Naive thymus-derived CD4-positive, alpha-beta T cell (primary cell): ENCODE results near the gene ABI3. TPM values are rescaled to one million over a fixed set of nuclear protein-coding genes. Genes with fewer than 3 reads are reported as not detected.
A peak's percentile ranks its signal among the peaks of the same experiment; 100 is the strongest.

Source experiments
- ATAC-seq: fragments of 150-1000 bp; cut with Tn5 transposase; 2 replicates; pipeline ENCODE4 v1.10.0; 2021; ENCODE audit warnings: mild to moderate bottlenecking, moderate library complexity
- CTCF ChIA-PET: fragments of 350-600 bp; sonication (Branson Sonifier 250); formaldehyde crosslinking; loops from one replicate; lab custom pipeline; 2021; ENCODE audit warnings: antibody characterized with exemption; lab: Charles Lee
- POLR2A ChIA-PET: fragments of 350-600 bp; sonication (Branson Sonifier 250); formaldehyde crosslinking; loops from one replicate; lab custom pipeline; 2021; ENCODE audit warnings: antibody characterized with exemption, inconsistent platforms; lab: Charles Lee
- DNase-seq, 9 donors: peaks; one replicate each; pipeline versions ENCODE4 v3.0.0 to v3.0.0-alpha.2; 2020 to 2022; ENCODE audit warnings: mixed read lengths in 1 of 9
- H3K27ac ChIP-seq: one replicate; pipeline ENCODE4 v1.7.0; 2013; ENCODE audit warnings: mild to moderate bottlenecking, low read depth, low read length, moderate library complexity
- H3K27me3 ChIP-seq, 2 donors: one replicate each; pipeline ENCODE4 v1.7.0; 2013; ENCODE audit warnings: low read length in 2 of 2, mild to moderate bottlenecking in 2 of 2, moderate library complexity in 2 of 2; ENCODE audit not compliant: control insufficient read depth in 2 of 2, insufficient read depth in 2 of 2
- H3K36me3 ChIP-seq, 3 experiments: 1 replicate in 2 of 3; 2 replicates in 1 of 3; pipeline ENCODE4 v1.7.0; 2013; ENCODE audit warnings: low read length in 3 of 3, mild to moderate bottlenecking in 3 of 3, moderate library complexity in 1 of 3; ENCODE audit not compliant: insufficient read depth in 3 of 3, control insufficient read depth in 2 of 3
- H3K4me1 ChIP-seq, 2 donors: one replicate each; pipeline ENCODE4 v1.7.0; 2013; ENCODE audit warnings: low read length in 2 of 2, mild to moderate bottlenecking in 2 of 2, moderate library complexity in 1 of 2; ENCODE audit not compliant: control insufficient read depth in 2 of 2, insufficient read depth in 2 of 2
- H3K4me3 ChIP-seq: 2 replicates; pipeline ENCODE4 v1.7.0; 2013; ENCODE audit warnings: mild to moderate bottlenecking, low read length
- H3K9me3 ChIP-seq, 3 experiments: 1 replicate in 2 of 3; 2 replicates in 1 of 3; pipeline ENCODE4 v1.7.0; 2013; ENCODE audit warnings: low read length in 3 of 3; ENCODE audit not compliant: control insufficient read depth in 2 of 3
- H3K27ac Mint-ChIP-seq, 9 donors: one replicate each; pipeline ENCODE4 v1.8.0; 2020 to 2022; ENCODE audit warnings: mixed read lengths in 9 of 9, mild to moderate bottlenecking in 8 of 9, moderate library complexity in 5 of 9, inconsistent platforms in 2 of 9
- H3K27me3 Mint-ChIP-seq, 5 donors: one replicate each; pipeline ENCODE4 v1.8.0; 2021 to 2022; ENCODE audit warnings: mixed read lengths in 5 of 5, mild to moderate bottlenecking in 1 of 5
- H3K36me3 Mint-ChIP-seq, 5 donors: one replicate each; pipeline ENCODE4 v1.8.0; 2020 to 2022; ENCODE audit warnings: mixed read lengths in 5 of 5, mild to moderate bottlenecking in 3 of 5, inconsistent platforms in 1 of 5
- H3K4me1 Mint-ChIP-seq, 7 donors: one replicate each; pipeline ENCODE4 v1.8.0; 2020 to 2022; ENCODE audit warnings: mixed read lengths in 7 of 7, mild to moderate bottlenecking in 3 of 7, inconsistent platforms in 1 of 7
- H3K4me3 Mint-ChIP-seq, 10 donors: one replicate each; pipeline ENCODE4 v1.8.0; 2020 to 2022; ENCODE audit warnings: mild to moderate bottlenecking in 10 of 10, mixed read lengths in 10 of 10, moderate library complexity in 6 of 10, inconsistent platforms in 2 of 10
- H3K9me3 Mint-ChIP-seq, 11 donors: one replicate each; pipeline ENCODE4 v1.8.0; 2020 to 2022; ENCODE audit warnings: mixed read lengths in 11 of 11, mild to moderate bottlenecking in 4 of 11, inconsistent platforms in 1 of 11, moderate library complexity in 1 of 11
- intact Hi-C, 2 donors: fragments of 100-400 bp; cut with micrococcal nuclease; formaldehyde crosslinking; loops; one replicate each; pipeline ENCODE4 v1.15.1; 2023
- polyA plus RNA-seq, 2 donors: library from polyadenylated mRNA; unstranded; fragments of 300-500 nt; fragmentation: Illumina TruSeq; gene quantifications; one replicate each; pipeline ENCODE4 v1.2.3, GENCODE V29; 2021
- total RNA-seq, 6 experiments: library from RNA in 5 of 6; stranded (reverse) in 5 of 6; gene quantifications; 1 replicate in 5 of 6; 2 replicates in 1 of 6; pipeline ENCODE4 v1.2.3 and lab custom pipeline; 2021 to 2026

The ABI3 gene
- total and polyA plus RNA-seq, 7 experiments from 2014 or later: 8.2 to 57.8 (median 15.0) TPM

DNA sequence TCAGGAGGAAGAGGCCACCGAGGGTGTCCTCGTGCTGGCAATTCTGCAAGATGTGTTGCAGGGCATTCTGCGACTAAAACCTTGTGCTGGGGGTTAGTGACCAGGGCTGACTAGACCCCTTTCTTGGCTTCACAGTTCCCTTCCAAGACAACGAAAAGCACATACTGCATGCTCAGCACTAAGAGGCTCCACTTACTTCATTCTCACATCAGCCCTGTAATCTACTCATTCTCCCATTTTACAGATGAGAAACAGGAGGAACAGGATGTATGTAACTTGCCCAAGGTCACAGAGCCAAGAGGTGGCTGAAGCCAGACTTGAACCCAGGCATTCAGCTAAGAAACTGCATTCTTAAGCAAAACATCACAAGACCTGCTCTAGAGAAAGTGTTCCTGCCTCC, 25.4 kb downstream of the ABI3 start:
- intact Hi-C loops: no loop called here
- DNase-seq: no peak
- H3K27me3 Mint-ChIP-seq: peaks cover 0 to 33% (median 4%) of the 10 kb centered on the region in 5 donors

DNA sequence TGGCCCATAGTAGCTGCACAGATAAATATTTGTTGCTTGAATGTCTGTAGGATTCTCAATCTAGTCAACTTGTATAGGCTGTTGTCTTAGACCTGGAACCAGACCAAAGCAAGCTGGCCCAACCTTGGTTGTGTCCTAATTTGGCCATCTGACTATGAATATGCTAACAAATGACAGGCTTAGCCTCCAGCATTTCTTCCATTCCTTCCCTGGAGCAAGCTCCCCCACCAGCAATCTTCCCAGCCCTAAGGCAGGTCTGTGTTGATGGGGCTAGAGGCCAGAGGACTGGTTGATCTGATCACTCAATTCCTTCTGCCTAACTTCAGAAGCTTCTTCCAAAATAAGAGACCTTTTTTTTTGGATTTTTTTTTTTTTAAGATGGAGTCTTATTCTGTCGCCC, 29.5 kb downstream of the ABI3 start:
- no peaks in the 10 kb centered on the region for H3K36me3 ChIP-seq
- intact Hi-C loops: no loop called here
- Mint-ChIP-seq H3K4me1 (peaks cover 0 to 5% (median 0%) of the 10 kb centered on the region in 7 donors), H3K36me3 (no peaks in the 10 kb centered on the region), H3K27me3 (peaks cover 0 to 12% (median 0%) of the 10 kb centered on the region in 5 donors), H3K4me3 (no peak overlapping the region), H3K27ac (peak overlapping the region in 1 of 9 donors; percentile 1), H3K9me3 (no peaks in the 10 kb centered on the region)
- H3K27ac ChIP-seq: no peak overlapping the region
- DNase-seq (no peak), ATAC-seq (no peak)
- no peaks in the 10 kb centered on the region for H3K4me1 ChIP-seq
- POLR2A ChIA-PET: interaction anchor here (0.7 to 1.2 kb wide), 2 partner anchors 10 to 19 kb away, joined by 3 to 4 read pairs; no protein-coding TSS in a partner anchor
- no peaks in the 10 kb centered on the region for H3K9me3 ChIP-seq
- no peaks in the 10 kb centered on the region for H3K27me3 ChIP-seq
- CTCF ChIA-PET: no interaction called here
- no peak overlapping the region for H3K4me3 ChIP-seq

More for the DNA sequence above, 25.4 kb downstream of the ABI3 start:
- H3K27ac Mint-ChIP-seq: no peak overlapping the region
- Histone ChIP-seq H3K27ac (no peak overlapping the region), H3K27me3 (no peaks in the 10 kb centered on the region), H3K36me3 (no peaks in the 10 kb centered on the region), H3K4me1 (peaks cover 4% of the 10 kb centered on the region in 2 donors), H3K9me3 (no peaks in the 10 kb centered on the region), H3K4me3 (no peak overlapping the region)
- H3K4me3 Mint-ChIP-seq: no peak overlapping the region
- no peak for ATAC-seq
- CTCF ChIA-PET: no interaction called here
- H3K36me3 Mint-ChIP-seq: no peaks in the 10 kb centered on the region
- POLR2A ChIA-PET: no interaction called here
- H3K9me3 Mint-ChIP-seq: no peaks in the 10 kb centered on the region
- peaks cover 0 to 9% (median 5%) of the 10 kb centered on the region in 7 donors for H3K4me1 Mint-ChIP-seq

DNA sequence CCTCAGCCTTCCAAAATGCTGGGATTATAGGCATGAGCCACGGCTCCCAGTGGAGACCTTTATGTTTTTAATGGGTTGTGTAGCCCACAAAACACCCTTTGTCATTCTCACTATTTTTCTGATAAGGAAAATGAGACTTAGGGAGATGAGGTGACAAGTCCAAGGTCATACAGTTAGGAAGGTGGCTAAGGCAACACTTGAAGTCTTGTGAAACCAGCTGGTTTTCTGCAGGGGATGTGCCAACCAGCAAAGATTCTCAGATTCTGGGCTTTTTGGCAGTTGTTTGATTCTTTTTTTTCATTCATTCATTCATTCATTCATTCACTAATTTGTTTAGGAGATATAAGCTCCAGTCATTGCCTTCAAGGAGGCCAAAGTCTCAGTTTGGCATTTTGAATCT, 30.1 kb downstream of the ABI3 start:
- peaks cover 0 to 12% (median 0%) of the 10 kb centered on the region in 5 donors for H3K27me3 Mint-ChIP-seq
- Histone ChIP-seq H3K9me3 (no peaks in the 10 kb centered on the region), H3K4me3 (no peak overlapping the region), H3K36me3 (no peaks in the 10 kb centered on the region), H3K4me1 (no peaks in the 10 kb centered on the region), H3K27ac (no peak overlapping the region), H3K27me3 (no peaks in the 10 kb centered on the region)
- H3K4me3 Mint-ChIP-seq: no peak overlapping the region
- H3K4me1 Mint-ChIP-seq: peaks cover 0 to 3% (median 0%) of the 10 kb centered on the region in 7 donors
- H3K36me3 Mint-ChIP-seq: no peaks in the 10 kb centered on the region
- ATAC-seq (no peak), DNase-seq (no peak)
- H3K27ac Mint-ChIP-seq: no peak overlapping the region
- no peaks in the 10 kb centered on the region for H3K9me3 Mint-ChIP-seq
- CTCF ChIA-PET: no interaction called here
- POLR2A ChIA-PET: interaction anchor here (1.2 kb wide), 1 partner anchor 11 kb away, joined by 3 read pairs; no protein-coding TSS in a partner anchor
- intact Hi-C loops: no loop called here

DNA sequence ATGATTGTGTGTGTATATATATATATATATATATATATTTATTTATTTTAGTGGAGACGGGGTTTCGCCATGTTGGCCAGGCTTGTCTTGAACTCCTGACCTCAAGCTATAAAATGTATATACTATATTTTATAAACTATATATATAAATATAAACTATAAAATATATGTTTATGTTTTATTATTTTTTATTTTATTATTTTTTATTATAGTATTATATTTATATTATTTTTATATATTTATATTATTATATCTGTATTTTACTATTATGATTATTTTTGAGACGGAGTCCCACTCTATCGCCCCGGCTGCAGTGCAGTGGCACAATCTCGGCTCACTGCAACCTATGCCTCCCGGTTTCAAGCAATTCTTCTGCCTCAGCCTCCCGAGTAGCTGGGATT, 30.5 kb downstream of the ABI3 start:
- H3K9me3 ChIP-seq: no peaks in the 10 kb centered on the region
- no peak overlapping the region for H3K4me3 Mint-ChIP-seq
- CTCF ChIA-PET: no interaction called here
- no peaks in the 10 kb centered on the region for H3K36me3 Mint-ChIP-seq
- no peaks in the 10 kb centered on the region for H3K4me1 ChIP-seq
- no peaks in the 10 kb centered on the region for H3K36me3 ChIP-seq
- H3K27me3 Mint-ChIP-seq: peaks cover 0 to 11% (median 0%) of the 10 kb centered on the region in 5 donors
- H3K27ac ChIP-seq: no peak overlapping the region
- H3K27me3 ChIP-seq: no peaks in the 10 kb centered on the region
- H3K9me3 Mint-ChIP-seq: no peaks in the 10 kb centered on the region
- intact Hi-C loops: no loop called here
- H3K4me1 Mint-ChIP-seq: peaks cover 0 to 2% (median 0%) of the 10 kb centered on the region in 7 donors
- H3K4me3 ChIP-seq: no peak overlapping the region
- H3K27ac Mint-ChIP-seq: no peak overlapping the region
- DNase-seq: no peak
- no peak for ATAC-seq
- POLR2A ChIA-PET: no interaction called here

DNA sequence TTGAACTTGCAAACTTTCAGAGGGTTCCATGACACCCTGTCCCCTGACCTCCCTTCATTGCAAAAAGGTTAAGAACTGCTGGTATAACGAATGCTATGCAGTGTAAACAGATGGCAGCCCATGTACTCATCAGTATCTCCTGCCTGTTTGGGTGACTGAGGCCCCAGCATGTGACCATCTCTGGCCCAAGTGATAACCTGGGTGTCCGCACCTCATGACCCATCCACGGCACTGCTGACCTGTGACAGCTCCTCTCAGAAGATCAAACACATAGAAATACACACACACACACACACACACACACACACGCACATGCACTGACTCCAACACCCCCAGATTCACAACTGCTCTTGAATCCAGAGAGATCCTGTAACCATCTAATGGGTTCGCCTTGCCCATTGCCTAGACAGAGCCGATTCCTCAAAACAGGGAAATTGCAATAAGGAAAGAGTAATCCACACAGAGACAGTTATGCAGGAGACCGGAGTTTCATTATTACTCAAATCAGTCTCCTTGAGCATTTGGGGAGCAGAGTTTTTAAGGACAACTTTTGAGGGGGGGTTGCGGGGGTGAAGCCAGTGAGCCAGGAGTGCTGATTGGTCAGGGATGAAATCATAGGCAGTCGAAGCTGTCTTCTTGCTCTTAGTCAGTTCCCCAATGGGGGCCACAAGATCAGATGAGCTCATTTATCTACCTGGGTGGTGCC, 31.3 kb downstream of the ABI3 start:
- Mint-ChIP-seq H3K27ac (no peak overlapping the region), H3K36me3 (no peaks in the 10 kb centered on the region), H3K4me1 (peaks cover 0 to under 1% (median 0%) of the 10 kb centered on the region in 7 donors), H3K4me3 (no peak overlapping the region), H3K9me3 (no peaks in the 10 kb centered on the region), H3K27me3 (peaks cover 0 to 11% (median 0%) of the 10 kb centered on the region in 5 donors)
- H3K27ac ChIP-seq: no peak overlapping the region
- intact Hi-C loops: no loop called here
- ATAC-seq (no peak), DNase-seq (no peak)
- ChIA-PET CTCF (no interaction called here), POLR2A (no interaction called here)
- H3K9me3 ChIP-seq: no peaks in the 10 kb centered on the region
- no peaks in the 10 kb centered on the region for H3K27me3 ChIP-seq
- no peak overlapping the region for H3K4me3 ChIP-seq
- no peaks in the 10 kb centered on the region for H3K4me1 ChIP-seq
- H3K36me3 ChIP-seq: no peaks in the 10 kb centered on the region

DNA sequence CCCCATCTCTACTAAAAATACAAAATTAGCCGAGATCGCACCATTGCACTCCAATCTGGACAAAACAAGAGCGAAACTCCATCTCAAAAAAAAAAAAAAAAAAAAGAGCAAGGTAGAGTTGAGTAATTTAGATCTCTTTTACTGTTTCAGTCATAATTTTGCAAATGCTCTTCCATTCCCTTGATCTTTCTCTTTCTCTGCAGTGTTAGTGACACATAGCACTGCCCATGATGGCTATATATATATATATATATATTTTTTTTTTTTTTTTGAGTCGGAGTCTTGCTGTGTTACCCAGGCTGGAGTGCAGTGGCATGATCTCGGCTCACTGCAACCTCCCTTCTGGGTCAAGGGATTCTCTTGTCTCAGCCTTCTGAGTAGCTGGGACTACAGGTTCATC, 32.3 kb downstream of the ABI3 start:
- ATAC-seq (no peak), DNase-seq (no peak)
- Mint-ChIP-seq H3K9me3 (no peaks in the 10 kb centered on the region), H3K27me3 (peaks cover 0 to 17% (median 7%) of the 10 kb centered on the region in 5 donors), H3K4me1 (no peaks in the 10 kb centered on the region), H3K36me3 (no peaks in the 10 kb centered on the region), H3K4me3 (no peak overlapping the region), H3K27ac (no peak overlapping the region)
- Histone ChIP-seq H3K9me3 (no peaks in the 10 kb centered on the region), H3K27me3 (no peaks in the 10 kb centered on the region), H3K27ac (no peak overlapping the region), H3K4me1 (no peaks in the 10 kb centered on the region), H3K36me3 (no peaks in the 10 kb centered on the region), H3K4me3 (no peak overlapping the region)
- ChIA-PET CTCF (no interaction called here), POLR2A (no interaction called here)
- intact Hi-C loops: no loop called here

DNA sequence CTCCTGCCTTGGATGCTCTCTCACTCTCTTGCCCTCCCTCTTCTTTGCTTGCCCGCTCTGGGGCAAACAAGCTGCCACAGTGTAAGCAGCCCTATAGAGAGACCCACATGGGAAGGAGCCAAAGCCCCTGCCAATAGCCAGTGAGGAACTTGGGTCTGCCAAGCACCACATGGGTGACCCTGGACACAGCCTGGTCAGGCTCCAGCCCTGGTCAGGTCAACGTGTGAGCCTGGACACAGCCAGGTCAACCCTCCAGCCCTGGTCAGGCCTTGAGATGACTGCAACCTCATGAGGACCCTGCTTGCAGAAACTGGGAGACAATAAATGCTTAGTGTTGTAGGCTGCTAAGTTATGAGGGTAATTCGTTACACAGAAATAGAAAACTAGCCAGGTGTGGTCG, 34.3 kb downstream of the ABI3 start:
- no peak overlapping the region for H3K27ac Mint-ChIP-seq
- no peak overlapping the region for H3K4me3 Mint-ChIP-seq
- H3K27me3 Mint-ChIP-seq: peaks cover 0 to 17% (median 2%) of the 10 kb centered on the region in 5 donors
- ATAC-seq (no peak), DNase-seq (no peak)
- no peaks in the 10 kb centered on the region for H3K4me1 Mint-ChIP-seq
- no peaks in the 10 kb centered on the region for H3K9me3 ChIP-seq
- H3K9me3 Mint-ChIP-seq: no peaks in the 10 kb centered on the region
- H3K36me3 Mint-ChIP-seq: no peaks in the 10 kb centered on the region
- ChIA-PET POLR2A (no interaction called here), CTCF (no interaction called here)
- H3K4me3 ChIP-seq: no peak overlapping the region
- intact Hi-C loops: no loop called here
- H3K27me3 ChIP-seq: no peaks in the 10 kb centered on the region
- no peaks in the 10 kb centered on the region for H3K4me1 ChIP-seq
- no peak overlapping the region for H3K27ac ChIP-seq
- no peaks in the 10 kb centered on the region for H3K36me3 ChIP-seq
